PFSK-1 (cell line): ENCODE results near the gene BCL2L1.

Source experiments
- FOXP2 ChIP-seq: optimal IDR thresholded peaks from 2 replicates; pipeline ENCODE3; 2011; ENCODE audit warnings: borderline replicate concordance, control low read depth, inconsistent platforms; ENCODE audit not compliant: insufficient read depth; ENCODE audit errors: extremely low read length, extremely low read depth
- POLR2AphosphoS5 ChIP-seq: IDR thresholded peaks from 2 replicates; pipeline ENCODE4 v1.6.1; 2012; ENCODE audit warnings: low read depth, mild to moderate bottlenecking, control low read depth, low read length, moderate library complexity
- SIN3A ChIP-seq: IDR thresholded peaks from 2 replicates; pipeline ENCODE4 v1.6.1; 2012; ENCODE audit warnings: mild to moderate bottlenecking, low read length, moderate library complexity, borderline replicate concordance; ENCODE audit not compliant: insufficient read depth
- TAF1 ChIP-seq: IDR thresholded peaks from 2 replicates; pipeline ENCODE4 v1.6.1; 2012; ENCODE audit warnings: low read length, control low read depth, borderline replicate concordance; ENCODE audit not compliant: insufficient read depth
- TF ChIP-seq, protein P1 (sequence below), 2 experiments: IDR thresholded peaks; 2 replicates each; pipeline versions ENCODE4 v1.6.1 to v1.8.0; 2011 to 2012; ENCODE audit warnings: low read depth in 2 of 2, low read length in 2 of 2, control low read depth in 1 of 2, inconsistent platforms in 1 of 2, mild to moderate bottlenecking in 1 of 2, moderate library complexity in 1 of 2; ENCODE audit not compliant: insufficient read depth in 1 of 2

Gene BCL2L1

DNA sequence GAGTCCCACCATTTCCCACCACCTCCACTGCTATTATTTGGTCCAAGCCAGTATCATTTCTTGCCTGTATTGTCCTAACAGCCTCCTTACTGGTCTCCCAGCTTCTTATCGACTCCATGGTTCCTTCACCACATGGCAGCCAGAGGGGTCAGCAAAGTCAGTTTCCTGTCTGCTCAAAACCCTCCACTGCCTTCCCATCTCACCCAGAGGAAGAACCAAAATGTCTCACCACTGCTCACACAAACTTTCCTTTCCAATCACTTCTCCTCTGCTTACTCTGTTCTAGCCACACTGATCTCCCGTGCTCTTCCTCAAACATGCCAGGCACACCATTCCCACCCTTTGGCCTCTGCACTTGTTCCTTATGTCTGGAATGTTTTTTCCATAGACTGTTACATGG is 39.7 kb downstream of the BCL2L1 start:
- TF ChIP-seq FOXP2 (no peak), TAF1 (no peak), POLR2AphosphoS5 (no peak)
- TF ChIP-seq, protein P1, sequence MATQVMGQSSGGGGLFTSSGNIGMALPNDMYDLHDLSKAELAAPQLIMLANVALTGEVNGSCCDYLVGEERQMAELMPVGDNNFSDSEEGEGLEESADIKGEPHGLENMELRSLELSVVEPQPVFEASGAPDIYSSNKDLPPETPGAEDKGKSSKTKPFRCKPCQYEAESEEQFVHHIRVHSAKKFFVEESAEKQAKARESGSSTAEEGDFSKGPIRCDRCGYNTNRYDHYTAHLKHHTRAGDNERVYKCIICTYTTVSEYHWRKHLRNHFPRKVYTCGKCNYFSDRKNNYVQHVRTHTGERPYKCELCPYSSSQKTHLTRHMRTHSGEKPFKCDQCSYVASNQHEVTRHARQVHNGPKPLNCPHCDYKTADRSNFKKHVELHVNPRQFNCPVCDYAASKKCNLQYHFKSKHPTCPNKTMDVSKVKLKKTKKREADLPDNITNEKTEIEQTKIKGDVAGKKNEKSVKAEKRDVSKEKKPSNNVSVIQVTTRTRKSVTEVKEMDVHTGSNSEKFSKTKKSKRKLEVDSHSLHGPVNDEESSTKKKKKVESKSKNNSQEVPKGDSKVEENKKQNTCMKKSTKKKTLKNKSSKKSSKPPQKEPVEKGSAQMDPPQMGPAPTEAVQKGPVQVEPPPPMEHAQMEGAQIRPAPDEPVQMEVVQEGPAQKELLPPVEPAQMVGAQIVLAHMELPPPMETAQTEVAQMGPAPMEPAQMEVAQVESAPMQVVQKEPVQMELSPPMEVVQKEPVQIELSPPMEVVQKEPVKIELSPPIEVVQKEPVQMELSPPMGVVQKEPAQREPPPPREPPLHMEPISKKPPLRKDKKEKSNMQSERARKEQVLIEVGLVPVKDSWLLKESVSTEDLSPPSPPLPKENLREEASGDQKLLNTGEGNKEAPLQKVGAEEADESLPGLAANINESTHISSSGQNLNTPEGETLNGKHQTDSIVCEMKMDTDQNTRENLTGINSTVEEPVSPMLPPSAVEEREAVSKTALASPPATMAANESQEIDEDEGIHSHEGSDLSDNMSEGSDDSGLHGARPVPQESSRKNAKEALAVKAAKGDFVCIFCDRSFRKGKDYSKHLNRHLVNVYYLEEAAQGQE (IDR thresholded peaks at IDR 0.05; ENCODE audit: insufficient read depth in 1 of 2, low read depth in 2 of 2, low read length in 2 of 2) = no peak

DNA sequence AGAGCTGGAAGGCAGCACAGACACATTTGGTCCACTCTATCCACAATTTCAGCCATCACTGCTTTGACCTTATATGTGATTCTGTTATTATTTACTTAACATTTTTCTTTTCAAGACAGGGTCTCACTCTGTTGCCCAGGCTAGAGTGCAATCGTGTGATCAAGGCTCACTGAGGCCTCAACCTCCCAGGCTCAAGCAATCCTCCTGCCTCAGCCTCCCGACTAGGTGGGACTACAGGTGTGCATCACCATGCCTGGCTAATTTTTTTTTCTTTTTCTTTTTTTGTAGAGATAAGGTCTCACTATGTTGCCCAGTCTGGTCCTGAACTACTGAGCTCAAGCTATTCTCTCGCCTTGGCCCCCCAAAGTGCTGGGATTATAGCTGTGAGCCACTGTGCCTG is 40.3 kb downstream of the BCL2L1 start:
- no peak for TF ChIP-seq POLR2AphosphoS5
- no peak for TF ChIP-seq FOXP2
- TF ChIP-seq, protein P1 (IDR thresholded peaks at IDR 0.05; ENCODE audit: insufficient read depth in 1 of 2, low read depth in 2 of 2, low read length in 2 of 2) = no peak
- no peak for TF ChIP-seq TAF1
- no peak for TF ChIP-seq SIN3A

DNA sequence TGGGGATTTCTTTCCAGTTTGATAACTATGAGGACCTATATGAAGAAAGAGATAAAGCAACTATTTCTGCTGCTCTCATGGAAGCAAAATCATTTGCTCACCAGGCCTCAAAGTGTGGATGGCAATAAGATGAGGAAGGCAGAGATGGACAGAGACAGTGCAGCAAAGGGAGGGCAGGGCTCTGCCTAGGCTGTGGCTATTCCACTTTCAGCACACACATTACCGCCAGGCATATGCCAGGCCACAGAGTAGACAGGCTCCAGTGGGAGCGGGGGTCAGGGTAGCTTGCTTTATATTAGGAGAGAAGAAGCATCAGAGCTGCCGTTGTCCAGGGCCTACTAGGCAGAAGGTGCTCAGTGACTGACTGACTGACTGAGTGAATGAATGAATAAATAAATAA is 40.9 kb downstream of the BCL2L1 start:
- TF ChIP-seq, protein P1 (IDR thresholded peaks at IDR 0.05; ENCODE audit: insufficient read depth in 1 of 2, low read depth in 2 of 2, low read length in 2 of 2) = no peak

DNA sequence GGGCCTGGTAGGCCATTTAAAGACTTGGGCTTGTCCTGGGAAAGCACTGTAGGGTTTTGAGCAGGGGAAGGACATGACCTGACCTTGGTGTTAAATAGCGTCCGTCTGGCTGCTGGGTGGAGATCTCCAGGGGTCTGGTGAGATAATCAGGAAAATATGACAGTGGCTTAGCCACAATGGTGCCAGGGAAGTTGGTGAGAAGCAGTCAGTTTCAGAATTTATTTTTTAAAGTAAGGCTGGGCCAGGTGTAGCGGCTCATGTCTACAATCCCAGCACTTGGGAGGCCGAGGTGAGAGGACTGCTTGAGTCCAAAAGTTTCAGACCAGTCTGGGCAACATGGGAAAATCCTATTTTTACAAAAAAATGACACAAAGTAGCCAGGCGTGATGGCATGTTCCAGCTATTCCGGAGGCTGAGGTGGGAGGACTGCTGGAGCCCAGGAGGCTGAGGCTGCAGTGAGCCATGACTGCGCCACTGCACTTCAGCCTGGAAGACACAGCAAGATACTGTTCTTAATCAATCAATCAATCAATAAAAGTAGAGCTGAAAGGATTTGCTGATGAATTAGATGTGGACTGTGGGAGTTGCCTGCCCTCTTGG is 41.4 kb downstream of the BCL2L1 start:
- TF ChIP-seq, protein P1 (IDR thresholded peaks at IDR 0.05; ENCODE audit: insufficient read depth in 1 of 2, low read depth in 2 of 2, low read length in 2 of 2) = no peak
- no peak for TF ChIP-seq TAF1
- TF ChIP-seq SIN3A = no peak
- TF ChIP-seq POLR2AphosphoS5 = no peak
- no peak for TF ChIP-seq FOXP2

DNA sequence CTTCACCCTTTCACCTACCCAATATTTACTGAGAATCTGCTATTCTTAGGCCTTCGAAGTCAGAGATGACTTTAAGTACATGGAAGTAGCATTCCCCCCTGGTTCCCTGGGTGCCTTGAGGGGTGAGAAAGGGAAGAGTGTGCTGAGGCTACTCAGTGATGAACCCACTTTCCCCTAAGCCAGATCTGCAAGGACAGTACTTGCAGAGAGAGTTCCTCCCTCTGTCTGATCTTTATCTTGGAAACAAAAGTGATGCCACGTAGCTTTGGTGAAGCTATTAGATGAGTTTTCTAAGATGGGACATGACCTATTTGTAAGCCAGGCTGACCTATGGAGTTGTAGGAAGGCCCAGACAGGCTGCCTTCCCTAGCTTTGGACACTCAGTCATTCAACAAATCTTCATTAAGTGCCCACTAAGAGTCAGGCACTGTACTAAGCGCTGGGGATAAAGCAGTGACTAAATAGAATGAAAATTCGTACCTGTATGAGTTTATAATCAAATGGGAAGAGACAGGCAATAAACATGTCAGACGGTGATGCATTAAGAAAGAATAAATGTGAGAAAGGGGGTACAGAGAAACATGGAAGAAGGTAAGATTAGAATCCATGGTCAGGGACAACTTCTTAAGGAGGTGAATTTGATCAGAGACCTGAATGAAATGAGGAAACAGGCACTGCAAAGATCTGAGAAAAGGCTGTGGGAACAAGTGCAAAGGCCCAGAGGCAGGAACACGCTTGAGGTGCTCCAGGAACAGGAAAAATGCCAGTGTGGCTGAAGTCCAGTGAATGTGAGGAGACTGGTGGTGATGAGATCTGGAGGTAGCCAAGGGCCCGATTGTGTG is 42.2 kb downstream of the BCL2L1 start:
- TF ChIP-seq POLR2AphosphoS5 (no peak), FOXP2 (no peak), TAF1 (no peak), SIN3A (no peak)
